Astrocyte (in vitro differentiated cells and primary cell): Measurements from ENCODE around the gene MFAP1. TPM values are rescaled to one million over a fixed set of nuclear protein-coding genes. Genes with fewer than 3 reads are reported as not detected.

Experiments
- DNase-seq: peaks from one replicate; pipeline ENCODE4 v3.0.0-alpha.2; 2010; ENCODE audit warnings: low read depth
- FAIRE-seq: peaks from 2 replicates; lab custom pipeline; 2011; peaks lifted over from hg19 to GRCh38; lab: Jason Lieb, UNC
- H2AFZ ChIP-seq: 2 replicates; pipeline ENCODE4 v1.6.0; 2012; ENCODE audit warnings: low read depth, low read length, inconsistent platforms
- H3K27ac ChIP-seq: 2 replicates; pipeline ENCODE4 v1.5.1; 2011; ENCODE audit warnings: low read depth, low read length, inconsistent platforms
- H3K27me3 ChIP-seq: 2 replicates; pipeline ENCODE4 v1.6.0; 2011; ENCODE audit warnings: low read length, inconsistent platforms; ENCODE audit not compliant: insufficient read depth
- H3K36me3 ChIP-seq: 2 replicates; pipeline ENCODE4 v1.5.1; 2011; ENCODE audit warnings: low read length, inconsistent platforms; ENCODE audit not compliant: insufficient read depth
- H3K4me1 ChIP-seq: 2 replicates; pipeline ENCODE4 v1.5.1; 2011; ENCODE audit warnings: low read length, inconsistent platforms; ENCODE audit not compliant: insufficient read depth
- H3K4me2 ChIP-seq: 2 replicates; pipeline ENCODE4 v1.6.0; 2012; ENCODE audit warnings: low read length, inconsistent platforms
- H3K4me3 ChIP-seq: 2 replicates; pipeline ENCODE4 v1.5.1; 2011; ENCODE audit warnings: low read depth, mild to moderate bottlenecking, low read length, inconsistent platforms; ENCODE audit not compliant: insufficient read depth
- H3K79me2 ChIP-seq: 2 replicates; pipeline ENCODE4 v1.6.0; 2012; ENCODE audit warnings: mild to moderate bottlenecking, low read length, inconsistent platforms; ENCODE audit not compliant: insufficient read depth
- H3K9ac ChIP-seq: 2 replicates; pipeline ENCODE4 v1.6.0; 2012; ENCODE audit warnings: mild to moderate bottlenecking, low read length, inconsistent platforms
- H3K9me3 ChIP-seq: 2 replicates; pipeline ENCODE4 v1.5.1; 2012; ENCODE audit warnings: low read depth, mild to moderate bottlenecking, low read length, inconsistent platforms; ENCODE audit not compliant: insufficient read depth
- H4K20me1 ChIP-seq: 2 replicates; pipeline ENCODE4 v1.6.0; 2012; ENCODE audit warnings: low read length, inconsistent platforms; ENCODE audit not compliant: insufficient read depth
- H3K27ac Mint-ChIP-seq: one replicate; pipeline ENCODE4 v1.8.0; 2021; ENCODE audit warnings: mild to moderate bottlenecking, mixed read lengths; ENCODE audit not compliant: unreplicated experiment
- H3K27me3 Mint-ChIP-seq: one replicate; pipeline ENCODE4 v1.8.0; 2021; ENCODE audit warnings: low read depth, mixed read lengths; ENCODE audit not compliant: unreplicated experiment
- H3K36me3 Mint-ChIP-seq: one replicate; pipeline ENCODE4 v1.8.0; 2021; ENCODE audit warnings: low read depth, mixed read lengths; ENCODE audit not compliant: unreplicated experiment
- H3K4me1 Mint-ChIP-seq: one replicate; pipeline ENCODE4 v1.8.0; 2021; ENCODE audit warnings: low read depth, mixed read lengths; ENCODE audit not compliant: unreplicated experiment
- H3K4me3 Mint-ChIP-seq: one replicate; pipeline ENCODE4 v1.8.0; 2021; ENCODE audit warnings: mild to moderate bottlenecking, moderate library complexity, mixed read lengths; ENCODE audit not compliant: unreplicated experiment
- H3K9me3 Mint-ChIP-seq: one replicate; pipeline ENCODE4 v1.8.0; 2021; ENCODE audit warnings: mild to moderate bottlenecking, mixed read lengths; ENCODE audit not compliant: unreplicated experiment
- CTCF ChIP-seq: IDR thresholded peaks from 2 replicates; pipeline ENCODE4 v1.5.1; 2011; ENCODE audit warnings: low read depth, mild to moderate bottlenecking, inconsistent platforms, low read length, moderate library complexity; ENCODE audit not compliant: insufficient read depth
- EZH2 ChIP-seq: IDR thresholded peaks from 2 replicates; pipeline ENCODE4 v1.6.1; 2012; ENCODE audit warnings: mild to moderate bottlenecking, low read length, inconsistent platforms; ENCODE audit not compliant: insufficient read depth
- total RNA-seq: library from RNA; stranded (reverse); gene quantifications from 2 replicates; pipeline ENCODE4 v1.2.1, GENCODE V29; 2021

MFAP1 gene
- total RNA-seq, 1 donor from 2014 or later, result 33.1 TPM

- no peaks in the 10 kb centered on the region for H3K27me3 Mint-ChIP-seq
Observed at GRCh38 chr15:43774062-43774461, 50.4 kb downstream of the MFAP1 start.

DNA sequence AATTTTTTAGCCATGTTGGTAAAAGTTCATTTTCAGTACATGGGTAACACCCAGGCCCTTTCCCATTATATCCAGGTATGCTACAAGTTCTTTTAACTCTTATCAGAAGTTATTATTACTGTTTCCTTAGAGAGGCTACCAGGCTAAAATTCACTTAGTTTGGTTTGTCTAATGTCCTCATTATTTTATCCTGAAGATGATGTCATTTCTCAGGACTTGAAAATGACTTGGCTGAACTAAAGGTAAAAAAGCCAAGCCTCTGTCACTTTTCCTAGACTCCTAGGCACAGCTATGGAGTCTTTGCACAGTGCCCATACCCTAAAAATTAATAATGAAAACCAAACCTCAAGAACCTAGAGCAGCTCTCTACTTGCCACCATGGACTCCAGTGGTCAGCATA, 51.9 kb downstream of the MFAP1 start:
- peaks cover 52% of the 10 kb centered on the region for H4K20me1 ChIP-seq
- Mint-ChIP-seq H3K4me3 (no peak overlapping the region), H3K36me3 (peaks cover 15% of the 10 kb centered on the region), H3K4me1 (no peaks in the 10 kb centered on the region), H3K9me3 (no peaks in the 10 kb centered on the region), H3K27me3 (no peaks in the 10 kb centered on the region), H3K27ac (no peak overlapping the region)
- no peak overlapping the region for H3K4me2 ChIP-seq
- TF ChIP-seq CTCF (no peak), EZH2 (no peak)
- H3K9ac ChIP-seq, result no peak overlapping the region
- no peak overlapping the region for H3K4me3 ChIP-seq
- no peaks in the 10 kb centered on the region for H3K79me2 ChIP-seq
- peaks cover 6% of the 10 kb centered on the region for H3K4me1 ChIP-seq
- H3K27ac ChIP-seq, result no peak overlapping the region
- FAIRE-seq (no peak), DNase-seq (no peak)
- peaks cover 55% of the 10 kb centered on the region for H3K36me3 ChIP-seq
- no peaks in the 10 kb centered on the region for H3K9me3 ChIP-seq
- no peaks in the 10 kb centered on the region for H3K27me3 ChIP-seq
- no peak overlapping the region for H2AFZ ChIP-seq

More at GRCh38 chr15:43774062-43774461, 50.4 kb downstream of the MFAP1 start:
- no peak overlapping the region for H3K9ac ChIP-seq
- FAIRE-seq (no peak), DNase-seq (no peak)
- peaks cover 8% of the 10 kb centered on the region for H3K4me1 ChIP-seq
- H3K79me2 ChIP-seq, result no peaks in the 10 kb centered on the region
- no peaks in the 10 kb centered on the region for H3K9me3 Mint-ChIP-seq
- no peak overlapping the region for H2AFZ ChIP-seq
- no peak overlapping the region for H3K27ac ChIP-seq
- H3K9me3 ChIP-seq, result no peaks in the 10 kb centered on the region
- TF ChIP-seq EZH2, result no peak
- TF ChIP-seq CTCF, result no peak
- H4K20me1 ChIP-seq, result peaks cover 39% of the 10 kb centered on the region
- H3K36me3 ChIP-seq, result peaks cover 43% of the 10 kb centered on the region
- no peak overlapping the region for H3K4me3 Mint-ChIP-seq
- no peak overlapping the region for H3K27ac Mint-ChIP-seq
- H3K36me3 Mint-ChIP-seq, result peaks cover 15% of the 10 kb centered on the region
- H3K27me3 ChIP-seq, result no peaks in the 10 kb centered on the region
- no peak overlapping the region for H3K4me2 ChIP-seq
- H3K4me1 Mint-ChIP-seq, result no peaks in the 10 kb centered on the region
- no peak overlapping the region for H3K4me3 ChIP-seq

GRCh38 chr15:43771816-43772215, 52.7 kb downstream of the MFAP1 start:
- Histone ChIP-seq H3K9ac (no peak overlapping the region), H3K4me1 (no peaks in the 10 kb centered on the region), H3K27me3 (no peaks in the 10 kb centered on the region), H3K36me3 (peaks cover 60% of the 10 kb centered on the region), H2AFZ (no peak overlapping the region), H4K20me1 (peaks cover 52% of the 10 kb centered on the region), H3K27ac (no peak overlapping the region), H3K9me3 (no peaks in the 10 kb centered on the region), H3K4me3 (no peak overlapping the region), H3K4me2 (no peak overlapping the region), H3K79me2 (no peaks in the 10 kb centered on the region)
- DNase-seq (no peak), FAIRE-seq (no peak)
- H3K27me3 Mint-ChIP-seq, result no peaks in the 10 kb centered on the region
- H3K9me3 Mint-ChIP-seq, result no peaks in the 10 kb centered on the region
- no peak for TF ChIP-seq CTCF
- no peak for TF ChIP-seq EZH2
- H3K36me3 Mint-ChIP-seq, result peaks cover 15% of the 10 kb centered on the region
- no peak overlapping the region for H3K4me3 Mint-ChIP-seq
- no peak overlapping the region for H3K27ac Mint-ChIP-seq
- H3K4me1 Mint-ChIP-seq, result no peaks in the 10 kb centered on the region
